NAMALWA (cell line): Measurements from ENCODE around the gene STS.

Experiments
- DNase-seq: peaks from one replicate; pipeline ENCODE4 v3.0.0-alpha.2; 2015; ENCODE audit warnings: low spot score

The STS gene

GRCh38 chrX:7188672-7189071 is 41.2 kb downstream of the STS start:
- no peak for DNase-seq

DNA sequence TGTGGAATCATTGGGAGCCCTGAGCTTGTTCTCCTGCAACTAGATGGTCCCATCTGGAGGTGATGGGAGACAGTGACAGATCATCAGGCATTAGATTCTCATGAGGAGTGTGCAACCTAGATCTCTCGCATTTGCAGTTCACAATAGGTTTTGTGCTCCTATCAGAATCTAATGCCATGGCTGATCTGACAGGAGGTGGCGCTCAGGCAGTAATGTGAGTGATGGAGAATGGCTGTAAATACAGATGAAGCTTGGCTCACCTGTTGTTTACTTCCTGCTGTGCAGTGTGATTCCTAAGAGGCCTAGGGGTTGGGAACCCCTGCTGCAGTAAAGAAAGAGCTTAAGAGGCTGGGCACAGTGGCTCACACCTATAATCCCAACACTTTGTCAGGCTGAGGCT is 42.6 kb downstream of the STS start:
- no peak for DNase-seq

GRCh38 chrX:7191681-7192110 is 44.2 kb downstream of the STS start:
- DNase-seq = peak; percentile 30

DNA sequence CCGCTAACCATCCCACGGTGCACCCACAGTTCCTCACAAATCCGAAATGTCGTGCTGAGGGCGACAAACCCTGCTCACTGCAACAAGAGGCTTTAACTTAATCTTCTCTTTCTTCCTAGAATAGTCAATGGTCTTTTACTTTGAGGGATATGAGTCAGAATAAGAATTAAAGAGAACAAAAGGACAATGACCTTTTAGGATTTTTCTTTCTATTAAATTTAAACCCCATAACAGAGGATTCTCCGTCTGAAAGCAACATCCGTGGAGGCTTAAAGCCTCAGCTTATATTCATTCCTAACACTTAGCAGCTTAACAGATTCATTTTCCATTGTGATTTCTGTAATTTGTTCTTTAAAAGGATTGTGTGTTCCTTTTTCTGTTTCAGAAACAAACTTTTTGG is 45.4 kb downstream of the STS start:
- DNase-seq = no peak

DNA sequence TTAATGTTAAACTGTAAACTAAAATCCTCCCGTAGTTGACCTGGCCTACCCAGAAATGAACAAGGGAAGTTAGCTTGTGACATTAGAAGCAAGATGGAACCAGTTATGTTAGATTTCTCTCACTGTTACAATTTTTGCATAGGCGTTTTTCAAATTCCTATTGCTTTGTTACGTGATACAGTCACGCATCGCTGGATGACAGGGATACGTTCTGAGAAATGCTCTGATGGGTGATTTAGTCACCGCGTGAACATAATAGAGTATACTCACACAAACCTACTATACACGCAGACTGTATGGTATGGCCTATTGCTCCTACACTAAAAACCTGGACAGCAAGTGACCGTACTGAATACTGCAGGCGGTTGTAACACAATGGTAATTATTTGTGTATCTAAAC is 47.1 kb downstream of the STS start:
- no peak for DNase-seq
